22Rv1 (cell line): ENCODE measurements around the gene DTNBP1.
"Not testable (repeated sequence)": the region's sequence is repeated elsewhere in the genome, so short reads cannot be mapped to it uniquely, and the experiment has no call there.

Experiments used
- H3K27ac ChIP-seq: fragments of 450-650 bp; 2 replicates; pipeline ENCODE4 v1.5.1; 2017
- ZFX ChIP-seq: fragments of 450-650 bp; IDR thresholded peaks from 2 replicates; pipeline ENCODE4 v1.6.1; 2017; ENCODE audit warnings: antibody characterized with exemption, borderline replicate concordance
- TF ChIP-seq, protein P1 (sequence below): fragments of 450-650 bp; IDR thresholded peaks from 2 replicates; pipeline ENCODE4 v1.5.1; 2017; ENCODE audit warnings: mild to moderate bottlenecking

Gene DTNBP1

DNA sequence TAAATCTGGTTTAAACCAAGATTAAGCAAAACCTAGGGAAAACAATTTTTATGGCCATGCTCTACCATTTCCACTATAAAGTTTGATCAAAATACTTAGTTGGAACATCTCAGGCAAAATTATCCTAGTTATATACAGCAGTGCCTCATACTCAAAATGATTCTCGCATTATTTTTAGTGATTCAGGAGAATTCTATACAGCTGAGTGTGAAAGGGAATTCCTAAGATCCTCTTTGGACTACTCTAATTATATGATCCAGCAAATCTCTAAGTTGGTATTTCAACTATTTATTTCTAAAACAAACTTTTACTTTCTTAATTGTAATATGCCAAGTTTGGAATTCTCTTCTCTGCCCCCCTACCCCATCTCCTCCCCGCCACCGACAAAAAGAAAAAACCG lies 8.6 kb downstream of the DTNBP1 start:
- TF ChIP-seq, protein P1, sequence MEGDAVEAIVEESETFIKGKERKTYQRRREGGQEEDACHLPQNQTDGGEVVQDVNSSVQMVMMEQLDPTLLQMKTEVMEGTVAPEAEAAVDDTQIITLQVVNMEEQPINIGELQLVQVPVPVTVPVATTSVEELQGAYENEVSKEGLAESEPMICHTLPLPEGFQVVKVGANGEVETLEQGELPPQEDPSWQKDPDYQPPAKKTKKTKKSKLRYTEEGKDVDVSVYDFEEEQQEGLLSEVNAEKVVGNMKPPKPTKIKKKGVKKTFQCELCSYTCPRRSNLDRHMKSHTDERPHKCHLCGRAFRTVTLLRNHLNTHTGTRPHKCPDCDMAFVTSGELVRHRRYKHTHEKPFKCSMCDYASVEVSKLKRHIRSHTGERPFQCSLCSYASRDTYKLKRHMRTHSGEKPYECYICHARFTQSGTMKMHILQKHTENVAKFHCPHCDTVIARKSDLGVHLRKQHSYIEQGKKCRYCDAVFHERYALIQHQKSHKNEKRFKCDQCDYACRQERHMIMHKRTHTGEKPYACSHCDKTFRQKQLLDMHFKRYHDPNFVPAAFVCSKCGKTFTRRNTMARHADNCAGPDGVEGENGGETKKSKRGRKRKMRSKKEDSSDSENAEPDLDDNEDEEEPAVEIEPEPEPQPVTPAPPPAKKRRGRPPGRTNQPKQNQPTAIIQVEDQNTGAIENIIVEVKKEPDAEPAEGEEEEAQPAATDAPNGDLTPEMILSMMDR: no peak
- no peak for TF ChIP-seq ZFX
- no peak overlapping the region for H3K27ac ChIP-seq

DNA sequence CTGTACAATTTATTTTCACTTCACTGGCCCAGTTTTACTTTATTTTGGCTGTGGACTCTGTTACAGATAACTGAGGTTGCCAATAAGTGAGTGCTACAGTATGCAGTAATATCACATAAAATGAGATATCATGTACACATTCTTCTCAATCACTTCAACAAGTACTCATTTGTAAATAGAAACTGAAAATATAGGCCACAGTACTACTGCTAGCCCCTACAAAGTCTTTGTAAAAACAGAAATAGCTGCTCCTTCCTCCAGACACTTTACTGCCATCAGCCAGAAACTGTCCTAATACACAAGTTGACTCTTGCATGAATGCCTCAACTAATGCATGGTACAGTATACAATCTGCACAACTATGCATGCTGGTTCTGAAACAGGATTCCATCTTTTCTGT lies 9.2 kb downstream of the DTNBP1 start:
- H3K27ac ChIP-seq: no peak overlapping the region
- no peak for TF ChIP-seq ZFX
- TF ChIP-seq, protein P1: no peak

DNA sequence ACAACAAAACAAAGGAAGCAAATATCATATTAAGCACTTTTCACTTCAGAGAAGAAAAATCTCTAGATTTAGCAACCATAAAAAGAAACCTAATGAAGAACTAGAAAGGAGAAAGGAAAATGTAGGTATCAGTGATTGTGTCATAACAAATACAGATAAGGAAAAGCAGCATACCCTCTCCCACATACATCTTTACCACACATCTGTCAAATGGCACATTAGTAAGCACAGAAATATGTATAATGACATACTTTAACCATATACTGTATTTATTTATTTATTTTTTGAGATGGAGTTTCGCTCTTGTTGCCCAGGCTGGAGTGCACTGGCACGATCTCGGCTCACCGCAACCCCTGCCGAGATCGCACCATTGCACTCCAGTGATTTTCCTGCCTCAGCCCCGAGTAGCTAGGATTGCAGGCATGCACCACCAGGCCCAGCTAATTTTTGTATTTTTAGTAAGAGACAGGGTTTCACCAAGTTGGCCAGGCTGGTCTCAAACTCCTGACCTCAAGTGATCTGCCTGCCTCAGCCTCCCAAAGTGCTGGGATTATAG lies 12.7 kb downstream of the DTNBP1 start:
- not testable (repeated sequence) for H3K27ac ChIP-seq

DNA sequence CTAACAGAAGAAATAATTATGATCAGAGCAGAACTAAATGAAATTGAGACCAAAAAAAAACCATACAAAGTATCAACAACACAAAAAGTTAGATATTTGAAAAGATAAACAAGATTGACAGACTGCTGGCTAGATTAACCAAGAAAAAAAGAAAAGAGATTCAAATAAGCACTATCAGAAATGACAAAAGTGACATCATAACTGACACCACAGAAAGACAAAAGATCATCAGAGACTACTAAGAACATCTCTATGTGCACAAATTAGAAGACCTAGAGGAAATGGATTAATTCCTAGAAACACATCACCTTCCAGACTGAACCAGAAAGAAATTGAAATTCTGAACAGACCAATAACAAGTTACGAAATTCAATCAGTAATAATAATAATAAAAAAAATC lies 17.9 kb downstream of the DTNBP1 start:
- TF ChIP-seq, protein P1: no peak
- no peak for TF ChIP-seq ZFX
- no peak overlapping the region for H3K27ac ChIP-seq

DNA sequence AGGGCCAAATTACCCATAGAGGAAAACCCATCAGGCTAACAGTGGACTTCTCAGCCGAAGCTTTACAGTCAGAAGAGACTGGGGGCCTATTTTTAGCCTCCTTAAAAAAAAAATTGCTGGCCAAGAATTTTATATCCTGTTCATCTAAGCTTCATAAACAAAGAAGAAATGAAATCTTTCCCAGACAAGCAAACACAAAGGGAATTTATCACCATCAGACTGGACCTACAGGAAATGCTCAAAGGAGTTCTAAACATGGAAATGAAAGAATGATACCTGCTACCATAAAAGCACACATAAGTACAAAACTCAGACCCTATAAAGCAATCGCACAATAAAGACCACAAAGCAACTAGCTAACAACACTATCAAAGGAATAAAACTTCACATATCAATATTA lies 19.3 kb downstream of the DTNBP1 start:
- H3K27ac ChIP-seq: no peak overlapping the region
- TF ChIP-seq ZFX: no peak
- TF ChIP-seq, protein P1: no peak

DNA sequence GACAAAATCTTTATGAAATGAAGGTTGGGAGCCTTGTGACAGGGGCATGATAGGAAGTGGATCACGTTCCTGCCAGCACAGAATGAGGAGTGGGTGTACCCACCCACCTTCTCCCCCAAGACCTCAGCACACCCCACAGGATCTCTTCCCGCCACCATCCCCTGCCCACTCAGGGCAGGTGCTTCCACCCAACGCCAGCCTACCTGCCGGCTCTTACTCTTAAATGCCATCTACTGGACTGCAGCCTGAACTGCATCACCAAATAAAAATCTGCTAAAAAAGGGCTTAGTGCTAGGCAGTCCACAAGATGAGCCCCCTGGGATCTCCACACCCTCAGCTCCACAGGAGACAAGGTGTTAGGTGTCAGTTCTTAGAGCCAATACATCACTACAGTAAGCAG lies 20.6 kb downstream of the DTNBP1 start:
- no peak overlapping the region for H3K27ac ChIP-seq
- TF ChIP-seq ZFX: no peak
- TF ChIP-seq, protein P1: peak; percentile 49

DNA sequence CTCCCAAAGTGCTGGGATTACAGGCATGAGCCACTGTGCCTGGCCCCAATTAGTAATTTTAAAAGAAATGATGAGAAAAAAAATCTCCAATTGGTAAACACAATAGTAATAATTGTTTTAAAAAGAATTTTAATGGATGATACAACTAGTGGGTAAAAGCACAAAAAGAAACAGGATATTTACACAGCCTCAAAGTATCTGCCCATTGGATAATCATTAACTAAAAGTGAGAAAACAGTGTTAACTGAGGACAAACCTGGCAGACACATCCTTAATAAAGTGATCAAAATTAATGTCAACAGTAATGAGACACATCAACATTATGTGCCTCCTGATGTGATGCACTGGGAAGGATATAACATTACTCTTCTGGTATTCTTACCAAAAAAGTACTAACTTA lies 24.5 kb downstream of the DTNBP1 start:
- TF ChIP-seq ZFX: no peak
- TF ChIP-seq, protein P1: no peak
- H3K27ac ChIP-seq: no peak overlapping the region

DNA sequence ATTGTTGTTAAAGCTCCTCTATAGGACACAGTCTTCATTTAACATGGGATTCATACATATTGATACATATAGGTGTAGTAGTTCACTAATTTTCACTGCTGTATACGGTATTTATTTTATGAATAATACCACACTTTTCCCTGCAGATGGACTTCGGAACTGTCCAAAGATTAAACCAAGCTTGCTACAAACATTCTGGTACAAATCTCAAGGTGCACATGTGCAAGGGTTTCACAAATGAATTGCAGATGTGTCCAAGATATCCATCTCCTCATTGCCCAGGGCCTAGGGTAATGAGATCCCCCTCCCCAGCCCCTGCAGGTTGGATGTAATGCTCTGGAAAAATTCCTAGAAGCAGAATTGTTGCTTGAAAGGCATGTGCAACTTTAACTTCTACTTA lies 31.4 kb downstream of the DTNBP1 start:
- TF ChIP-seq, protein P1: no peak
- TF ChIP-seq ZFX: no peak
- no peak overlapping the region for H3K27ac ChIP-seq
